ENCODE measurements around the gene C19orf25.

Gene C19orf25

DNA sequence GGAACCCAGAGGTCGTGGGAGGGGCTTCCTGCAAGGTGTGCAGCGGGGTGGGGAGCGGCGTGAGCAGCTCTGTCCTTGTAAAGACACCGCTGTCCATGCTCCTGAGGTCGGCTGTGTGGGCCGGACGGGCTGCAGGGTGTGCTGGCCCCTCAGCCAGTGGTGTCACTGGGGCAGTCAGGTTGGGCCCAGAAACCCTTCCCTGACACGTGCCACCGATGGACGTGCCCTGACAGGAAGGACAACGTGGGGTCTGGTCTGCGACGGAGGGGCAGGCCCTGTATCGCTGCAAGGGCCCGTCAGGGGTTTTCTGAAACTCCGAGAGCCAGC lies 45.0 kb downstream of the C19orf25 start:
- Histone ChIP-seq H3K27ac (no peak overlapping the region), H3K4me3 (ENCODE audit: low read depth, low read length) (no peak overlapping the region), H3K36me3 (replicated peaks) (peaks cover 59% of the 10 kb centered on the region), H3K27me3 (replicated peaks) (no peaks in the 10 kb centered on the region)
- in situ Hi-C loops (cut with HindIII; ENCODE audit: low pct_ligation_motif_present, low sequenced_read_pairs) = no loop called here
- no peak for DNase-seq
- no peak for TF ChIP-seq CTCF (IDR thresholded peaks at IDR 0.05; ENCODE audit: low read depth, low read length, missing control alignments)

- DNase-seq = no peak
- no peaks in the 10 kb centered on the region for H3K27me3 ChIP-seq (replicated peaks)
- in situ Hi-C loops (cut with HindIII; ENCODE audit: low pct_ligation_motif_present, low sequenced_read_pairs) = no loop called here
- H3K4me3 ChIP-seq (ENCODE audit: low read depth, low read length) = no peak overlapping the region
- H3K27ac ChIP-seq = no peak overlapping the region
- TF ChIP-seq CTCF (IDR thresholded peaks at IDR 0.05; ENCODE audit: low read depth, low read length, missing control alignments) = no peak
- peaks cover 63% of the 10 kb centered on the region for H3K36me3 ChIP-seq (replicated peaks)
These were observed 45.6 kb downstream of the C19orf25 start for GRCh38 chr19:1433119-1434039.

GRCh38 chr19:1432507-1432887 lies 46.5 kb downstream of the C19orf25 start:
- in situ Hi-C loops (cut with HindIII; ENCODE audit: low pct_ligation_motif_present, low sequenced_read_pairs) = no loop called here
- Histone ChIP-seq H3K4me3 (ENCODE audit: low read depth, low read length) (no peak overlapping the region), H3K27ac (no peak overlapping the region), H3K27me3 (replicated peaks) (no peaks in the 10 kb centered on the region), H3K36me3 (replicated peaks) (peaks cover 69% of the 10 kb centered on the region)
- DNase-seq = no peak
- TF ChIP-seq CTCF (IDR thresholded peaks at IDR 0.05; ENCODE audit: low read depth, low read length, missing control alignments) = no peak

GRCh38 chr19:1431759-1432506 lies 47.1 kb downstream of the C19orf25 start:
- no peak for DNase-seq
- in situ Hi-C loops (cut with HindIII; ENCODE audit: low pct_ligation_motif_present, low sequenced_read_pairs) = no loop called here
- Histone ChIP-seq H3K27ac (no peak overlapping the region), H3K4me3 (ENCODE audit: low read depth, low read length) (no peak overlapping the region), H3K36me3 (replicated peaks) (peaks cover 74% of the 10 kb centered on the region), H3K27me3 (replicated peaks) (no peaks in the 10 kb centered on the region)
- no peak for TF ChIP-seq CTCF (IDR thresholded peaks at IDR 0.05; ENCODE audit: low read depth, low read length, missing control alignments)

DNA sequence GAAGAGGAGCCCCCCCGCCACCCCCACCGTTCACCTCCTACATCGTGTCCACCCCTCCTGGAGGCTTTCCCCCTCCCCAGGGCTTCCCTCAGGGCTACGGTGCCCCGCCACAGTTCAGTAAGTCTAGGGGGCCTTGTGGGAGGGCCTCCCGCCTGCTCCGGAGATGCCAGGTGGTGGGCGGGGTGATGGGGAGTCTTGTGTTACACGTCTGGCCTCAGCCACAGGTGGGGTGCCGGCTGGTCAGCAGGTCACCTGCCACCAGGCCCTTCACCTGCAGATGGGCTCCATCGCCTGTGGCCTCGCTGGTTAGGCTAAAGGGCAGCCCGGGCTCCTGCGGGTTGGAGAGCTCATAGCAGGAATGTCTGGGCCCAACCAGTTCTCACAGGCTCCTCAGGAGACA lies 48.8 kb downstream of the C19orf25 start:
- no peak overlapping the region for H3K4me3 ChIP-seq (ENCODE audit: low read depth, low read length)
- TF ChIP-seq CTCF (IDR thresholded peaks at IDR 0.05; ENCODE audit: low read depth, low read length, missing control alignments) = no peak
- in situ Hi-C loops (cut with HindIII; ENCODE audit: low pct_ligation_motif_present, low sequenced_read_pairs) = no loop called here
- DNase-seq = no peak
- H3K27me3 ChIP-seq (replicated peaks) = no peaks in the 10 kb centered on the region
- no peak overlapping the region for H3K27ac ChIP-seq
- H3K36me3 ChIP-seq (replicated peaks) = peaks cover 83% of the 10 kb centered on the region
